GM12878 (cell line): ENCODE measurements around the gene UQCC2.

ENCODE experiments used
- CTCF ChIP-seq, 3 experiments: IDR thresholded peaks in 2 of 3; conservative IDR thresholded peaks in 1 of 3; 2 replicates each; pipeline ENCODE4 v1.5.1; 2011; ENCODE audit warnings: low read depth in 3 of 3, low read length in 3 of 3, mild to moderate bottlenecking in 3 of 3, control low read depth in 2 of 3, moderate library complexity in 2 of 3, inconsistent platforms in 1 of 3, mixed read lengths in 1 of 3; ENCODE audit not compliant: control insufficient read depth in 2 of 3, insufficient read depth in 1 of 3; ENCODE audit errors: extremely low read depth in 1 of 3
- EP300 ChIP-seq, 2 experiments: fragments of 150-350 bp in 1 of 2; IDR thresholded peaks; 2 replicates each; pipeline ENCODE4 v1.6.1; 2011 to 2012; ENCODE audit warnings: low read depth in 2 of 2, low read length in 2 of 2, borderline replicate concordance in 1 of 2, improper control_type of control experiment in 1 of 2, inconsistent platforms in 1 of 2; ENCODE audit not compliant: control insufficient read depth in 1 of 2
- ETV6 ChIP-seq, 2 experiments: fragments of 450-650 bp in 1 of 2; IDR thresholded peaks in 1 of 2; conservative IDR thresholded peaks in 1 of 2; 2 replicates each; pipeline ENCODE4 v1.6.1; 2014; ENCODE audit warnings: antibody characterized with exemption in 1 of 2, borderline replicate concordance in 1 of 2, low read depth in 1 of 2, mild to moderate bottlenecking in 1 of 2, moderate library complexity in 1 of 2
- IKZF1 ChIP-seq: fragments of 450-650 bp; conservative IDR thresholded peaks from 2 replicates; pipeline ENCODE4 v1.6.1; 2017; ENCODE audit warnings: antibody characterized with exemption, mild to moderate bottlenecking

- TF ChIP-seq CTCF (IDR thresholded peaks at IDR 0.05 in 2 of 3, conservative IDR thresholded peaks at IDR 0.05 in 1 of 3; ENCODE audit: control insufficient read depth in 2 of 3, extremely low read depth in 1 of 3, insufficient read depth in 1 of 3, low read depth in 3 of 3, low read length in 3 of 3) (no peak), EP300 (IDR thresholded peaks at IDR 0.05; ENCODE audit: borderline replicate concordance in 1 of 2, control insufficient read depth in 1 of 2, low read depth in 2 of 2, low read length in 2 of 2) (no peak), ETV6 (conservative IDR thresholded peaks at IDR 0.05 in 1 of 2, IDR thresholded peaks at IDR 0.05 in 1 of 2; ENCODE audit: borderline replicate concordance in 1 of 2, low read depth in 1 of 2) (no peak), IKZF1 (no peak)
These were observed 40.3 kb downstream of the UQCC2 start for GRCh38 chr6:33670971-33671743.
